Neural cell (in vitro differentiated cells): Measurements from ENCODE around the gene RSU1. TPM values are rescaled to one million over a fixed set of nuclear protein-coding genes. Genes with fewer than 3 reads are reported as not detected.

Source experiments
- H2AFZ ChIP-seq: fragments of 200-600, 300-800 bp; sonication (generic), shearing (Covaris generic); 2 replicates; pipeline ENCODE4 v1.6.0; 2014; ENCODE audit warnings: low read depth, mild to moderate bottlenecking, antibody characterized with exemption, low read length, moderate library complexity
- H3F3A ChIP-seq: fragments of 200-600 bp; shearing (Covaris generic); 2 replicates; pipeline ENCODE4 v1.6.1; 2016; ENCODE audit warnings: mild to moderate bottlenecking, moderate library complexity, mixed read lengths, antibody characterized with exemption, low read length; ENCODE audit not compliant: insufficient read depth, poor library complexity, severe bottlenecking
- H3K27ac ChIP-seq: fragments of 200-600, 300-800 bp; sonication (generic), shearing (Covaris generic); 2 replicates; pipeline ENCODE4 v1.5.1; 2014; ENCODE audit warnings: mild to moderate bottlenecking, low read length, moderate library complexity
- H3K27me3 ChIP-seq: fragments of 300-800, 200-600 bp; sonication (generic), shearing (Covaris generic); 2 replicates; pipeline ENCODE4 v1.6.0; 2014; ENCODE audit warnings: mild to moderate bottlenecking, low read depth, low read length, moderate library complexity; ENCODE audit not compliant: insufficient read depth
- H3K36me3 ChIP-seq: fragments of 300-800, 200-600 bp; sonication (generic), shearing (Covaris generic); 2 replicates; pipeline ENCODE4 v1.5.1; 2014; ENCODE audit warnings: mild to moderate bottlenecking, antibody characterized with exemption, low read length, moderate library complexity; ENCODE audit not compliant: insufficient read depth
- H3K4me2 ChIP-seq: fragments of 300-800, 200-600 bp; sonication (generic), shearing (Covaris generic); 2 replicates; pipeline ENCODE4 v1.6.0; 2014; ENCODE audit warnings: mild to moderate bottlenecking, low read length
- H3K4me3 ChIP-seq: fragments of 300-800, 200-600 bp; sonication (generic), shearing (Covaris generic); 2 replicates; pipeline ENCODE4 v1.5.1; 2014; ENCODE audit warnings: mild to moderate bottlenecking, low read length, moderate library complexity
- H3K79me2 ChIP-seq: fragments of 200-600 bp; shearing (Covaris generic); replicated peaks from 2 replicates; pipeline ENCODE4 v1.6.0; 2014; ENCODE audit warnings: mild to moderate bottlenecking, low read length, moderate library complexity; ENCODE audit not compliant: insufficient read depth
- H3K9ac ChIP-seq: fragments of 300-800, 200-600 bp; sonication (generic), shearing (Covaris generic); 2 replicates; pipeline ENCODE4 v1.6.1; 2016; ENCODE audit warnings: mild to moderate bottlenecking, low read length, mixed read lengths
- H3K9me2 ChIP-seq: fragments of 200-600 bp; shearing (Covaris generic); 2 replicates; pipeline ENCODE4 v1.6.1; 2016; ENCODE audit warnings: mild to moderate bottlenecking, low read length, mixed read lengths; ENCODE audit not compliant: insufficient read depth
- H3K9me3 ChIP-seq: fragments of 200-600, 300-800 bp; sonication (generic), shearing (Covaris generic); 2 replicates; pipeline ENCODE4 v1.6.1; 2016; ENCODE audit warnings: mild to moderate bottlenecking, mixed run types, low read length, moderate library complexity, mixed read lengths
- H4K20me1 ChIP-seq: fragments of 200-600 bp; shearing (Covaris generic); 2 replicates; pipeline ENCODE4 v1.6.1; 2016; ENCODE audit warnings: mild to moderate bottlenecking, mixed run types; ENCODE audit not compliant: insufficient read depth
- EP300 ChIP-seq: fragments of 450-650 bp; conservative IDR thresholded peaks from 2 replicates; pipeline ENCODE4 v1.6.1; 2014; ENCODE audit warnings: antibody characterized with exemption, mild to moderate bottlenecking, moderate library complexity; ENCODE audit not compliant: poor library complexity, severe bottlenecking
- EZH2 ChIP-seq: fragments of 200-600, 300-800 bp; shearing (Covaris generic), sonication (generic); IDR thresholded peaks from 2 replicates; pipeline ENCODE4 v1.6.1; 2014; ENCODE audit warnings: antibody characterized with exemption, low read length, borderline replicate concordance, mild to moderate bottlenecking; ENCODE audit not compliant: insufficient read depth, poor library complexity, severe bottlenecking
- MXI1 ChIP-seq: fragments of 450-650 bp; conservative IDR thresholded peaks from 2 replicates; pipeline ENCODE4 v1.6.1; 2014; ENCODE audit warnings: antibody characterized with exemption, mild to moderate bottlenecking; ENCODE audit not compliant: poor library complexity, severe bottlenecking
- POLR2AphosphoS5 ChIP-seq: IDR thresholded peaks from 2 replicates; pipeline ENCODE4 v1.6.1; 2012
- RAD21 ChIP-seq: fragments of 450-650 bp; conservative IDR thresholded peaks from 2 replicates; pipeline ENCODE4 v1.6.1; 2014; ENCODE audit warnings: antibody characterized with exemption, mild to moderate bottlenecking, moderate library complexity
- SMC3 ChIP-seq: fragments of 450-650 bp; conservative IDR thresholded peaks from 2 replicates; pipeline ENCODE4 v1.6.1; 2014; ENCODE audit warnings: antibody characterized with exemption, mild to moderate bottlenecking, moderate library complexity; ENCODE audit not compliant: poor library complexity
- TAF1 ChIP-seq: IDR thresholded peaks from 2 replicates; pipeline ENCODE4 v1.6.1; 2012; ENCODE audit warnings: low read depth
- polyA plus RNA-seq: library from polyadenylated mRNA; depleted of rRNA; stranded (reverse); fragments of >200 nt; gene quantifications from 2 replicates; pipeline ENCODE4 v1.2.3, GENCODE V29; 2014
- TF ChIP-seq, protein P1 (sequence below): IDR thresholded peaks from 2 replicates; pipeline ENCODE4 v1.6.1; 2012; ENCODE audit warnings: borderline replicate concordance
- TF ChIP-seq, protein P2 (sequence below): fragments of 450-650 bp; IDR thresholded peaks from 2 replicates; pipeline ENCODE4 v1.5.1; 2014; ENCODE audit warnings: antibody characterized with exemption, mild to moderate bottlenecking, moderate library complexity; ENCODE audit not compliant: poor library complexity, severe bottlenecking

The RSU1 gene
- polyA plus RNA-seq, 1 donor from 2014 or later = 18.7 TPM

DNA sequence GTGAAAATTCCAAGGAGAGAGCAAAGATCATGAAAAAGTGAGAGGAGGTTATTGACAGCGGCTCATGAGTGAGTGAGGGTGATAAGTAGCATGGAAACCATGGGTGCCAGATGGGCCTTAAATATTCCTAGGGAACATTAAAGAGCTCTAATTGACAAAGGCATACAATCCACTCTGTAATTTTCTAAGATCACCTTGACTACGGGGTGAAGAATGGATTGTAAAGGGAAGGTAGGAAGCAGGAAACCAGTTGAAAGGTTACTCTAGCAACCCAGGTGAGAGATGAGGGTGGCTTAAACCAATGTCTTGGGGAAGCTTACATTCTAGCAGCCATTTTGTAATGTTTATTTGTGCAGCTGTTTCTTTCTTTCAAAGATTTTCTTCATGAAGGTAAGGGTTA lies 75.7 kb downstream of the RSU1 start:
- no peaks in the 10 kb centered on the region for H4K20me1 ChIP-seq
- H3K36me3 ChIP-seq = no peaks in the 10 kb centered on the region
- H2AFZ ChIP-seq = no peak overlapping the region
- H3K79me2 ChIP-seq = no peaks in the 10 kb centered on the region
- no peak overlapping the region for H3K4me3 ChIP-seq
- H3K9ac ChIP-seq = no peak overlapping the region
- TF ChIP-seq EP300 = no peak
- TF ChIP-seq, protein P1, sequence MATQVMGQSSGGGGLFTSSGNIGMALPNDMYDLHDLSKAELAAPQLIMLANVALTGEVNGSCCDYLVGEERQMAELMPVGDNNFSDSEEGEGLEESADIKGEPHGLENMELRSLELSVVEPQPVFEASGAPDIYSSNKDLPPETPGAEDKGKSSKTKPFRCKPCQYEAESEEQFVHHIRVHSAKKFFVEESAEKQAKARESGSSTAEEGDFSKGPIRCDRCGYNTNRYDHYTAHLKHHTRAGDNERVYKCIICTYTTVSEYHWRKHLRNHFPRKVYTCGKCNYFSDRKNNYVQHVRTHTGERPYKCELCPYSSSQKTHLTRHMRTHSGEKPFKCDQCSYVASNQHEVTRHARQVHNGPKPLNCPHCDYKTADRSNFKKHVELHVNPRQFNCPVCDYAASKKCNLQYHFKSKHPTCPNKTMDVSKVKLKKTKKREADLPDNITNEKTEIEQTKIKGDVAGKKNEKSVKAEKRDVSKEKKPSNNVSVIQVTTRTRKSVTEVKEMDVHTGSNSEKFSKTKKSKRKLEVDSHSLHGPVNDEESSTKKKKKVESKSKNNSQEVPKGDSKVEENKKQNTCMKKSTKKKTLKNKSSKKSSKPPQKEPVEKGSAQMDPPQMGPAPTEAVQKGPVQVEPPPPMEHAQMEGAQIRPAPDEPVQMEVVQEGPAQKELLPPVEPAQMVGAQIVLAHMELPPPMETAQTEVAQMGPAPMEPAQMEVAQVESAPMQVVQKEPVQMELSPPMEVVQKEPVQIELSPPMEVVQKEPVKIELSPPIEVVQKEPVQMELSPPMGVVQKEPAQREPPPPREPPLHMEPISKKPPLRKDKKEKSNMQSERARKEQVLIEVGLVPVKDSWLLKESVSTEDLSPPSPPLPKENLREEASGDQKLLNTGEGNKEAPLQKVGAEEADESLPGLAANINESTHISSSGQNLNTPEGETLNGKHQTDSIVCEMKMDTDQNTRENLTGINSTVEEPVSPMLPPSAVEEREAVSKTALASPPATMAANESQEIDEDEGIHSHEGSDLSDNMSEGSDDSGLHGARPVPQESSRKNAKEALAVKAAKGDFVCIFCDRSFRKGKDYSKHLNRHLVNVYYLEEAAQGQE = no peak
- TF ChIP-seq EZH2 = no peak
- no peaks in the 10 kb centered on the region for H3K9me2 ChIP-seq
- H3K27me3 ChIP-seq = no peaks in the 10 kb centered on the region
- H3K9me3 ChIP-seq = no peaks in the 10 kb centered on the region
- H3K4me2 ChIP-seq = no peak overlapping the region
- no peaks in the 10 kb centered on the region for H3F3A ChIP-seq
- no peak overlapping the region for H3K27ac ChIP-seq

DNA sequence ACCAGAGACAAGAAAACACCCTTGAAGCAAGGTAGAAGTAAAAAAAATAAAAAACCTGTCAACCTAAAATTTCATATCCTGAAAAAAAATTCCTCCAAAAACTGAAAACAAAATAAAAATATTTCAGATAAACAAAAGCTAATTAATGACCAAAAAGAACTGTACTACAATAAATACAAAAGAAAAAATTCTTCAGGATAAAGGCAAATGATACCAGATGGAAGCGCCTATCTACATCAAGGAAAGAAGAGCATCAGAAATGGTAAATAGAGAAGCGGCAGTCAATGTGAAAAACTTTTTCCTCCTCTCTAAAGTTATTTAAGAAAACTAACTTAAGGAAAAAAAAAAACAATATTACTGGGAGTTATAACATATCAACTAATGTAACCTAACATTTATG lies 79.8 kb downstream of the RSU1 start:
- no peak overlapping the region for H3K4me3 ChIP-seq
- no peak overlapping the region for H3K27ac ChIP-seq
- no peaks in the 10 kb centered on the region for H3K9me3 ChIP-seq
- no peaks in the 10 kb centered on the region for H3K27me3 ChIP-seq
- H3K9ac ChIP-seq = no peak overlapping the region
- no peaks in the 10 kb centered on the region for H3K9me2 ChIP-seq
- TF ChIP-seq RAD21 = no peak
- TF ChIP-seq, protein P2, sequence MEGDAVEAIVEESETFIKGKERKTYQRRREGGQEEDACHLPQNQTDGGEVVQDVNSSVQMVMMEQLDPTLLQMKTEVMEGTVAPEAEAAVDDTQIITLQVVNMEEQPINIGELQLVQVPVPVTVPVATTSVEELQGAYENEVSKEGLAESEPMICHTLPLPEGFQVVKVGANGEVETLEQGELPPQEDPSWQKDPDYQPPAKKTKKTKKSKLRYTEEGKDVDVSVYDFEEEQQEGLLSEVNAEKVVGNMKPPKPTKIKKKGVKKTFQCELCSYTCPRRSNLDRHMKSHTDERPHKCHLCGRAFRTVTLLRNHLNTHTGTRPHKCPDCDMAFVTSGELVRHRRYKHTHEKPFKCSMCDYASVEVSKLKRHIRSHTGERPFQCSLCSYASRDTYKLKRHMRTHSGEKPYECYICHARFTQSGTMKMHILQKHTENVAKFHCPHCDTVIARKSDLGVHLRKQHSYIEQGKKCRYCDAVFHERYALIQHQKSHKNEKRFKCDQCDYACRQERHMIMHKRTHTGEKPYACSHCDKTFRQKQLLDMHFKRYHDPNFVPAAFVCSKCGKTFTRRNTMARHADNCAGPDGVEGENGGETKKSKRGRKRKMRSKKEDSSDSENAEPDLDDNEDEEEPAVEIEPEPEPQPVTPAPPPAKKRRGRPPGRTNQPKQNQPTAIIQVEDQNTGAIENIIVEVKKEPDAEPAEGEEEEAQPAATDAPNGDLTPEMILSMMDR = no peak
- TF ChIP-seq, protein P1 = no peak
- TF ChIP-seq TAF1 = no peak
- no peak for TF ChIP-seq SMC3
- TF ChIP-seq MXI1 = no peak
- TF ChIP-seq POLR2AphosphoS5 = no peak
- no peak for TF ChIP-seq EZH2
- no peak for TF ChIP-seq EP300
- H2AFZ ChIP-seq = no peak overlapping the region
- no peak overlapping the region for H3K4me2 ChIP-seq
- H4K20me1 ChIP-seq = no peaks in the 10 kb centered on the region
- H3F3A ChIP-seq = no peaks in the 10 kb centered on the region
- no peaks in the 10 kb centered on the region for H3K79me2 ChIP-seq
- H3K36me3 ChIP-seq = no peaks in the 10 kb centered on the region
